ENCODE measurements around the gene ACBD4.

DNA sequence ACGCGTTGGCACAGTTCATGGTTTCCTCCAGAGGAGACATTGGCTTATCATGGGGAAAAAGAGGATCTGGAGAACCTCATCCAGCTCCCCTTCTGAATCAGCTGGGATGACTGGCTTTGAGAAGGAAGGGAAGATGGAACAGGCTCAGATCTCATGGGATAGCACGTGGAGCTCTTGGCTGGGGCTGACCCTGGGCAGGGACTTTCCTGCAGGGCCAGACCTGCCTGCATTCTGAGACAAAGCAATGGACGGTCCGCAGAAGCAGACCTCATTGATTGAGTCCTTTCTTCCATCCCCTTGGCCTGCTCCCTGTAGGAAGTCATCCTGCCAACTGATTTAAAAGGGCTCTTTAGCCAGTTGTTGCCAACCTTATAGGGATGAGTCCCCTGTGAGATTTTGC lies 29.4 kb upstream of the ACBD4 start:
- TF ChIP-seq POLR2A (IDR thresholded peaks at IDR 0.05; ENCODE audit: low read depth, low read length): no peak
- TF ChIP-seq POLR2AphosphoS5 (IDR thresholded peaks at IDR 0.05; ENCODE audit: low read depth, low read length): no peak
- no peak for TF ChIP-seq TAF1 (IDR thresholded peaks at IDR 0.05; ENCODE audit: borderline replicate concordance, low read depth, low read length)
